NCI-H446 (cell line): Measurements from ENCODE around the gene AKAP17A.
"Not testable (repeated sequence)": the region's sequence is repeated elsewhere in the genome, so short reads cannot be mapped to it uniquely, and the experiment has no call there.

Experiments used
- DNase-seq, 2 experiments: peaks; one replicate each; lab custom pipeline; 2025; lab: John Stamatoyannopoulos, UW

Gene AKAP17A

DNA sequence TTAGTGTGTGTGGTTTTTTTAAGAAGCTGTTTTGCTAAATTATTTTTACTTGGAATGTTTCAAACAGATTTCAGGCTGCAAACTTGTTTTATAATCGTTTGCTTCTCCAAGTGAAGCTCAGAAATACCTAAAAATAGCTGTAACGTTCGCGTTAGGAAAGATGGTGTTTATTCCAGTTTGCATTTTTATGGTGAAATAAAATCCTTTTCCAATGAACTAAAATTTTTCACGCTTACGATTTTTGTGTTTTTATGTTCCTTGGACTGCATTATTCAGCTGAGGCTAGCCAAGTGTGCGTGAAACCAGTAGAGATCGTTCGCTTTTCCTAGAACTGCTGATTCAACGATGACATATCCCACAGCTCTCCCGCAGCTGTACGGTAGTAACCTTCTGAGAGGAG is 10.9 kb downstream of the AKAP17A start:
- DNase-seq: no peak

GRCh38 chrX:1606496-1606895 is 15.1 kb downstream of the AKAP17A start:
- DNase-seq: no peak

DNA sequence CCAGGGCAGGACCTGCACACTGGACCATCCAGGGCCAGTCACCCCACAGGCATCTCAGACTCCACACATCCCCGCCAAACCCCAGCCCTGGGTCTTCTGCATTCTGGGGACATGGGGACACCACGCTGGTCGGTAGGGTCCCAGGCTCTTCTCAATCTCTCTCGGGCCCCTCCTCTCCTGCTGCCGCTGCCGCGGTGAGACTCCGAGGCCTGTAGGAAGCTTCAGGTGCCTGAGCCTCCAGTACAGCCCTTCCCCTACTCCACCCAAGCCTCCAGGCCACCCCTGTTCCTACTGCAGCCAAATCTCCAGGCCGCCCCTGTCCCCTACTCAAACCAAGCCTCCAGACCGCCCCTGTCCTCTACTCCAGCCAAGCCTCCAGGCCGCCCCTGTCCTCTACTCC is 17.9 kb downstream of the AKAP17A start:
- DNase-seq: no peak

DNA sequence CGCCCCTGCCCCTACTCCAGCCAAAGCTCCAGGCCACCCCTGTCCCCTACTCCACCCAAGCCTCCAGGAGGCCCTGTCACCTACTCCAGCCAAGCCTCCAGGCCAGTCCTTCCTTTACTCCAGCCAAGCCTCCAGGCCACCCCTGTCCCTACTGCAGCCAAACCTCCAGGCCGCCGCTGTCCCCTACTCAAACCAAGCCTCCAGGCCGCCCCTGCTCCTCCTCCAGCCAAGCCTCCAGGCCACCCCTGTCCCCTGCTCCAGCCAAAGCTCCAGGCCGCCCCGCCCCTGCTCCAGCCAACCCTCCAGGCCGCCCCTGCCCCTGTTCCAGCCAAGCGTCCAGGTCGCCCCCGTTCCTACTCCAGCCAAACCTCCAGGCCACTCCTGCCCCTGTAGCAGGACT is 18.4 kb downstream of the AKAP17A start:
- no peak for DNase-seq

- DNase-seq: no peak
These were observed 18.8 kb downstream of the AKAP17A start for GRCh38 chrX:1610166-1610565.

DNA sequence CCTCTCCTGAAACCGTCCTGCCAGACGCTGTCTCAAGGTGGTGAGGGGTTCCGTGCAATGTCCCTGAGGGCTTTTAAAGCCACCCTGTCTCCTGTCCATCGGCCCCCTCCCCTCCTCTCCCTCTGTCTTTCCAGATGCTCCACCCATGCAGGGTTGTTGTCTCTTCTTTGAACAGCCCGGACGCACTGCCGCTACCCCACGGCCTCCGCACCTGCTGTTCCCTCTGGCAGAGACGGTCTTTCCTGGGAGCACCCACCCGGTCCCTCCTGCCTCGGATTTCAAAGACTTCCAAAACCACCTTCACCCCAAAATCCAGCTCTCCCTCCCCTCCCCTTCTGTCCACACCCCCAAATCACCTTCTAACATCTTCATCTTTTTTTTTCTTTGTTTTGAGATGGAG is 19.3 kb downstream of the AKAP17A start:
- no peak for DNase-seq

GRCh38 chrX:1612641-1613286 is 21.4 kb downstream of the AKAP17A start:
- no peak for DNase-seq

DNA sequence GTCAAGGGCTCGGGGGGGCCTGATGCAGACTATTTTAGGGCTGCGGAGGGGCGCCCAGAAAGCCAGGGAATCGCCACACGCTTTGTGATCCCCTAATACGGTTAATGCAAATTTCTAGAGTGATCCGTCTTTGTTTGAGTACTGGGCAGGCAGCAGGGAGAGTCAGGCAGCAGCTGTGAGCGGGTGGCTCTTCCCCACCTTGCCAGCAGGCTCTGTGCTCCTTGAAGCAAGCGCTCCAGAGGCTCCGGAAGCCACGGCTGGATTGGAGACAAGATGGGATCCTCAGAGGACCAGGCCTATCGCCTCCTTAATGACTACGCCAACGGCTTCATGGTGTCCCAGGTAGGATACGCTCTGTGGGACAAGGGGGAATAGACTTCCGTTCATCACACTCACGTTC is 23.5 kb downstream of the AKAP17A start, which contains the start of gene ASMT:
TSS of gene ASMT (plus strand) at position 133 of the 400 bp plus-strand sequence. CDS start at position 274, 141 bp downstream.
- no peak for DNase-seq

- no peak for DNase-seq
These were observed 27.3 kb downstream of the AKAP17A start for GRCh38 chrX:1618689-1619088.

DNA sequence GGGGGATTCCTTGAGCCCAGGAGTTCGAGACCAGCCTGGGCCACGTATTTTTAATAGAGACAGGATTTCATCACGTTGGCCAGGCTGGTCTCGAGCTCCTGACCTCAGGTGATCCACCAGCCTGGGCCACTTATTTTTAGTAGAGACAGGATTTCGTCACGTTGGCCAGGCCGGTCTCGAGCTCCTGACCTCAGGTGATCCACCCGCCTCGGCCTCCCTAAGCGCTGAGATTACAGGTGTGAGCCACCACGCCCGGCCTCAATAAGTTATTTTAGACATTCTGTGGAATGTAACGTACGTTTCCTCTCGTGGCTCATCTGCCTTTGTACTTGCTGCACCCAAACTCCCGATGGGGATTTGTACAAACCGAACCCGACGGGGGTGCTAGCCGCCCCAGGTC is 32.3 kb downstream of the AKAP17A start:
- DNase-seq: no peak

- DNase-seq: not testable (repeated sequence)
These were observed 32.9 kb downstream of the AKAP17A start for GRCh38 chrX:1624158-1624860.

- not testable (repeated sequence) for DNase-seq
These were observed 33.4 kb downstream of the AKAP17A start for GRCh38 chrX:1624861-1625215.

DNA sequence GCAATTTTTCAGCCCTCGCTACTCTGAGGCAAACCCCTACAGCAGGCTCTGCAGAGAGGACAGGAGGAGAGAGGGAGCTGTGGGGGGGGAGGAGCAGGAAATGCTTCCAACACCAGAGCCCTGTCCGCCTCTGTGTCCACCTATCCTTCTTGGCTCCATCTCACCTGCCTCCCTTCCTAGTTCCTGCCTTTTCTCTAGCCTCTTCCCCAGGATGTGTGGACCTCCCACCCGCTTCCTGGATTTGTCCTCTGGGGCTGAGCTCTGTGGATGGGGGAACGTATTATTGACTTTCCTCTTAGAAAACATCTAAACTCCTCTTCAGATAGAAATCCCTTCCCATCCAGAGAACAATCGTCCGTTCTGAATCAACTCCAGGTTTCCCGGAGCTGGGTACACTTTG is 37.8 kb downstream of the AKAP17A start:
- no peak for DNase-seq

DNA sequence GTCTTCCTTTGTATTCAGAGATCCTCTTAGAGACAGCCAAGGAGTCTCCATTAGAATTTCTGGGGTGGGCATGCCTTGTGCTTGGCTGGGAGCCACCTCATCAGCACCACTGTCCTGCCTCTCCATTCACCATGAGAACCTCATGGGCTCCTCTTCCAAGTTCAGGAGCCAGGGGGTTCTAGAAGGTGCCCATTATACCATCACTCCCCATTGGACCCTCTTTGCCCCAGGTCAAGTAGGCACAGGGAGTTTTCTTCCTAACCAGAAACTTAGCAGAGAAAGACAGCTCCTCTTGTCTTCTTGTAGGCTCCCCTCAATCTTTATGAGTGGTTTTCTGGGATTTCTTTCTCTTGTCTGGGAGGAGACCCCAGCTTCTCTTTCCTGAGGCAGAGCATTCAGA is 54.6 kb downstream of the AKAP17A start:
- DNase-seq: no peak

- DNase-seq: no peak
These were observed 58.2 kb downstream of the AKAP17A start for GRCh38 chrX:1649621-1650020.
